Frontal cortex (tissue), 4 donors: ENCODE results near the gene SH3GLB2. TPM values are rescaled to one million over a fixed set of nuclear protein-coding genes. Genes with fewer than 3 reads are reported as not detected.

Source experiments
- DNase-seq, 2 donors: peaks; one replicate each; pipeline ENCODE4 v3.0.0; 2012; ENCODE audit warnings: low spot score in 2 of 2
- FAIRE-seq: peaks from 2 replicates; lab custom pipeline; 2012; peaks lifted over from hg19 to GRCh38; lab: Jason Lieb, UNC
- total RNA-seq: library from RNA; depleted of rRNA; stranded (reverse); fragments of >200 nt; gene quantifications from one replicate; pipeline ENCODE4 v1.2.3, GENCODE V29; 2014
- donor health status: control.
- donor health status: control.
- donor health status: control.

SH3GLB2 gene
- total RNA-seq, 1 donor from 2014 or later: 60.3 TPM

- DNase-seq (no peak), FAIRE-seq (no peak)
Measured at GRCh38 chr9:129026442-129027223, 1.5 kb downstream of the SH3GLB2 start.

DNA sequence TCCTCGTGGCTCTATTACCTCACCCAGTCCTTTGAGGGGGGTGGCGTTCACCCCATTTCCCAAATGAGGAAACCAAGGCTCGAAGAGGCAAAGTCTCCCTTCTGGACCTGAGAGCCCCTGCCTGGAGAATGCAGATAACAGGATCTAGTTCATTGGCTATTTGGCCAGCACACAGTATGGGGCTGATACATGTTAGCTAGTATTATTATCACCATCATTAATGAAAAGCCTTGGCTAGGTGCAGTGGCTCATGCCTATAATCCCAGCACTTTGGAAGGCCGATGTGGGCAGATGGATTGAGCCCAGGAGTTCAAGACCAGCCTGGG is 4.3 kb downstream of the SH3GLB2 start:
- FAIRE-seq: no peak
- DNase-seq: no peak

DNA sequence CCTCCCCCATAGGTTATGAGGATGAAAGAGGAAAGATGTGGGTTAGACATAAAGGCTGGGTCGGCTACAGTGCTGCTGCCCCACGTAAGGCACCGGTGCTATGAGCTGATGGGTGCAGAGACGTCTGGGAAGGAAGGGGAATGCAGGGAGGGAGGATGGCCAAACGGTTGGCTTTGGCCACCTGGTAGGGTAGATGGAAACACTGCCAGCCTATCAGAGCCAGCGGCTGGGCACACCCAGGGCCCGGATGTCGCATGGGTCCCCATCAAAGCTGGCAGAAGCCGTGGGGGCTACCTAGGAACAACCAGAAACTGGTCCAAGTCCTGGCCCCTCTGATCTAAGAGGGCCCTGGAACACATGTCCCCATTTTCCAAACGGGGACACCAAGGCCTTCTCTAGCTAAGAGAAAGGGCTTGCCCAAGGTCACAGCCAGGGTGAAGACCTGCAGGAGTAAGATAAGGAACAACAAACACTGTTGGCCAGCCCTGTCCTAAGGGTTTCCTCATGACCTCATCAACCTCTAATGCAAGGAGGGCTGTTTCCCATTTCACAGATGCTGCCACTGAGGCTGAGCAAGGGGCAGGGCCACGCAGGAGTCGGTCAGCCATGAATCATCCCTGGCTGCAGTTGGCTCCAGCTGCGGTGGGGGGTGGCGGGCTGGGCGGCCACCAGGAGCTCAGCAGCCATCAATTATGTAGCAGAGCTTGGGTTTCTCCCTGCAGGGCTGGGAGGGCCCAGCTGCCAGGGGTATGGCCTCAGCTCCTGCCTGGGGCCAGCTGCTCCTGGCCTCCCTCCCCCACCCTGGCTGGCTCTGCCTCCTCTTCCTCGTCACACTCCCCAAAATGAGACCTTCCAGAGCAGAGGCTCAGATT is 4.9 kb downstream of the SH3GLB2 start:
- DNase-seq: peak in 1 of 2 donors; percentile 50
- no peak for FAIRE-seq

DNA sequence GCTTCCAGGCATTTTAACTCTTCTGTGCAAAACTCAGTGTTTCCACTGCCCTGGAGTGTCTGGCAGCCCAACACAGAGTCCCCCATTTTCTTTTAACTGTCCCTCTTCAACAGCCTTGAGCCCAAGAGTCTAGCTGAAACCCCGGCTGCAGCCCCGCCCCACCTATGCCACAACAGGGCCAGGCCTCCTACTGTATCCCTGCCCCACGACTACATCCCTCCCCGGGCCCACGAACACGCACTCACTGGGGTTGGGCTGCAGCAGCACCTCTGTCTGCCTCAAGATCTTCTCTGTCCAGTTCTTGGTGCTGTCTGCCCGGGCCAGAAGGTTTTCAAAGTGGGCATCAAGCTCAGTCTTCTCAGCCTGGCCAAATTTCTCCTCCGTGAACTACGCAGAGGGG is 6.1 kb downstream of the SH3GLB2 start:
- DNase-seq: no peak
- no peak for FAIRE-seq

GRCh38 chr9:129021091-129021490 is 7.0 kb downstream of the SH3GLB2 start:
- DNase-seq (no peak), FAIRE-seq (no peak)

GRCh38 chr9:129014608-129015007 is 13.5 kb downstream of the SH3GLB2 start:
- FAIRE-seq: no peak

GRCh38 chr9:129014124-129014523 is 14.0 kb downstream of the SH3GLB2 start:
- FAIRE-seq: no peak
- DNase-seq: no peak

More at GRCh38 chr9:129014608-129015007, 13.5 kb downstream of the SH3GLB2 start:
- DNase-seq: peak in 1 of 2 donors; percentile 12

- no peak for FAIRE-seq
- no peak for DNase-seq
Measured at GRCh38 chr9:129013674-129014073, 14.5 kb downstream of the SH3GLB2 start.

GRCh38 chr9:129012893-129013448 is 15.2 kb downstream of the SH3GLB2 start:
- no peak for FAIRE-seq
- peak in 1 of 2 donors; percentile 10 for DNase-seq

- FAIRE-seq (no peak), DNase-seq (no peak)
Measured at GRCh38 chr9:129012343-129012742, 15.8 kb downstream of the SH3GLB2 start.

GRCh38 chr9:129011761-129012181 is 16.4 kb downstream of the SH3GLB2 start:
- FAIRE-seq: no peak
- DNase-seq: no peak

- DNase-seq (no peak), FAIRE-seq (no peak)
Measured at GRCh38 chr9:129011170-129011569, 17.0 kb downstream of the SH3GLB2 start.

GRCh38 chr9:129010267-129010975 is 17.7 kb downstream of the SH3GLB2 start:
- no peak for DNase-seq
- FAIRE-seq: no peak

GRCh38 chr9:129009584-129010141 is 18.5 kb downstream of the SH3GLB2 start:
- DNase-seq: no peak
- no peak for FAIRE-seq

DNA sequence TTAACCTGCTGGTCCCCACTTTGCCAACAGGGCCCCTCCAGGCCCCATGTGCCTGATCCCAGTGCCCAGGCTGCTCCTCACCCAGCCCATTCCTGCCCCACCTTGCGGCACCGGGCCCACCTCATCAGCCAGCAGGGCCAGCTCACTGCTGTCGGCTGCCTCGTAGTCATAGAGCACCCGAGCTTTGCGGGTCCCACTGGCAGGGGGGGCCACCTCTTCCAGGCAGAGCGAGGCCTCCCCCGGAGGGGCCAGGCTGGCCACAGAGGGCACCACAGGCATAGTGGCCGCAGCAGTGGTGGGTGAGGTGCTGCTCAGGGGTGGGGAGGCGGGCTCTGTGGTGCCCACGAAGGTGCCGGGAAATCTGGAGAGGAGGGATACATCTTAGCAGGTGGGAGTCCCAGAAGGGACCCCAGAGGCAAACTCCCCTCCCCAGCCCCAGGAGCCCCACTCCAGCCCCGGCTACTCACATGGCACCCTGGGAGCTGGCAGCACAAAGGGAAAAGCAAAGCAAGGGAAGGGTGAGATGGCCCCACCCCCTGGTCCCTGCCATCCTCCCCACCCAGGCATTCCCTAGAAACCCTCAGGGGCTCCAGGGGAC is 19.0 kb downstream of the SH3GLB2 start:
- FAIRE-seq: no peak
- no peak for DNase-seq

GRCh38 chr9:129008469-129008965 is 19.6 kb downstream of the SH3GLB2 start:
- DNase-seq (no peak), FAIRE-seq (no peak)

GRCh38 chr9:129007766-129008468 is 20.2 kb downstream of the SH3GLB2 start:
- DNase-seq (no peak), FAIRE-seq (no peak)

DNA sequence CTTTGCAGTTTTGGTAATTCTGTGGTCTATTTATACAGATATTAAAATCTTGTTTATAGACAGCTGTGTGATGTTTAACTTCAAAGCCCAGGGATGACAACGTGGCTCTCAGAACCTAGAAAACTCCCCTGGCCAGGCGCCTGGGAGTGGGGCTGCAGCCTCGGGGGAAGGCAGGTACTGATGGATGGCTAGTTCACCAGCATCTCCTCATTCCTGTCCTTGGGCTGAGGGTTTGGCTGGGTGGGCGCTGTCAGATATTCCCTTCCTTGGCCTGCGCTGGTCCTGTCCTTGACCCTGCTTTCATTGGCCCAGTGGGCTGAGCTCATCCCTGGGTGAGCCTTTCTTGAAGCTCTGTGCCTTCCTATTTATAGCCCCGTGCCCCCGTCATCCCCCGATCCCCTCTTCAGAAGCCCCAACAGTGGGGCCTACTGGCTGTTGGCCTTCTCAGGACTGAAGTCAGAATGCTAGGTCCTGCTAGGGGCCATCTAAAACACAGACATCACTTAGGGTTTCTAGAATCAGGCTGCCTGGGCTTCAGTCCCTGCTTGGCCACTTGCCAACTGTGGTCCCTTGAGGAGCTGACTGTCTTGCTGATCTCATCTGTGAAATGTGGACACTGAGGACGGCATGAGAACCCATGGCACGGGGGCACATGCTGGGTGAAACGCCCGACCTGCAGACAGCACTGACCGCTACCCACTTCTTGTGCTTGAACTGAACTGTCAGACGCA is 20.9 kb downstream of the SH3GLB2 start:
- DNase-seq (no peak), FAIRE-seq (no peak)
